Astrocyte of the cerebellum (primary cell): ENCODE measurements around the gene EI24.

ENCODE experiments used
- DNase-seq: peaks from one replicate; pipeline ENCODE4 v3.0.0-alpha.2; 2011; ENCODE audit warnings: low read depth
- H3K4me3 ChIP-seq: 2 replicates; pipeline ENCODE4 v1.5.1; 2011; ENCODE audit warnings: mild to moderate bottlenecking, low read depth, low read length, moderate library complexity
- in situ Hi-C: cut with HindIII; loops from 2 replicates; pipeline ENCODE4 v1.10.0; 2017; ENCODE audit warnings: low sequenced_read_pairs
- TF ChIP-seq, protein P1 (sequence below): IDR thresholded peaks from 2 replicates; pipeline ENCODE4 v1.5.1; 2012; ENCODE audit warnings: low read length, low read depth, moderate library complexity, mild to moderate bottlenecking; ENCODE audit errors: missing control alignments

The EI24 gene

DNA sequence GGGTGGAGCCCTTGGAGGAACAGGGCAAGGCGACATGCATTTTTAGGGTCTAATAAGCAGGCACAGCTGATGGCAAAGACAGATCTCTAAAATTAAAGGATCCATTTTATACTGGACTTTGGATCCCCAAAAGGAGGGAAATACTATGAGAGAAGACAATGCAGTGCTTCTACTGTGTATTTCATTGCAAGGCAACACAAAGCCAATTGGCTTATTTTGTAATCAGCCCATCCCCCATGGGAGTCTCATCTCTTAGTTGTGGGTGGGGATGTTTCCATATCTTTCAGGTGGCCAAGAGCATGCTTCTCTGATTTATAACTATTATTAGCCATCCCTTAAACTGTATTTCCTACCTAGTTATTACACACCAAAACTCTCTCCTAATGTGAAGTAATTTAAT is 18.5 kb upstream of the EI24 start:
- in situ Hi-C loops, result no loop called here
- TF ChIP-seq, protein P1, sequence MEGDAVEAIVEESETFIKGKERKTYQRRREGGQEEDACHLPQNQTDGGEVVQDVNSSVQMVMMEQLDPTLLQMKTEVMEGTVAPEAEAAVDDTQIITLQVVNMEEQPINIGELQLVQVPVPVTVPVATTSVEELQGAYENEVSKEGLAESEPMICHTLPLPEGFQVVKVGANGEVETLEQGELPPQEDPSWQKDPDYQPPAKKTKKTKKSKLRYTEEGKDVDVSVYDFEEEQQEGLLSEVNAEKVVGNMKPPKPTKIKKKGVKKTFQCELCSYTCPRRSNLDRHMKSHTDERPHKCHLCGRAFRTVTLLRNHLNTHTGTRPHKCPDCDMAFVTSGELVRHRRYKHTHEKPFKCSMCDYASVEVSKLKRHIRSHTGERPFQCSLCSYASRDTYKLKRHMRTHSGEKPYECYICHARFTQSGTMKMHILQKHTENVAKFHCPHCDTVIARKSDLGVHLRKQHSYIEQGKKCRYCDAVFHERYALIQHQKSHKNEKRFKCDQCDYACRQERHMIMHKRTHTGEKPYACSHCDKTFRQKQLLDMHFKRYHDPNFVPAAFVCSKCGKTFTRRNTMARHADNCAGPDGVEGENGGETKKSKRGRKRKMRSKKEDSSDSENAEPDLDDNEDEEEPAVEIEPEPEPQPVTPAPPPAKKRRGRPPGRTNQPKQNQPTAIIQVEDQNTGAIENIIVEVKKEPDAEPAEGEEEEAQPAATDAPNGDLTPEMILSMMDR, result no peak
- H3K4me3 ChIP-seq, result no peak overlapping the region
- DNase-seq, result no peak

DNA sequence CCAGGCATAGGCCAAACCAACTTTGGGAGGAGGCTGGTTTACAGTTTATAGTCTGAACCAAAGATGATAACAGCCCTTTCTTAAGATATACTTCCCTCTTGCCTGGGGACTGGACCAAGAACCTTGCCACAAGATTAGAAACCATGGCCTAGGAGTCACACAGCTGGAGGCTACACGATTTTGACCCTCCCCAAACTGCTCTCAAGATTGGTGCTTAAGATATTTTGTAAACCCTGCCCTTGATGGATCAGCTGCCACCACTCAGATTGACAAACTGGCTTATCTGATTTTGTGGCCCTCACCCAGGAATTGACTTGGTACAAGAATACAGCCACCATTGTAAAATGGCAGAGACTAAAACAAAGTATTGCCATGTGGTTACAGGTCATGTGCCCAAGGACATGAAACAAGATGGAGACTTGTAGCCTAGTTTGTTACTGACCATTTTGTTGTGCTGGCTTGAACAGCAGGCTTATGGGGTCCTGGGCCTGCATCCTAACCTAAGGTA is 17.4 kb upstream of the EI24 start:
- no peak for DNase-seq
- TF ChIP-seq, protein P1, result no peak
- H3K4me3 ChIP-seq, result no peak overlapping the region
- in situ Hi-C loops, result no loop called here

DNA sequence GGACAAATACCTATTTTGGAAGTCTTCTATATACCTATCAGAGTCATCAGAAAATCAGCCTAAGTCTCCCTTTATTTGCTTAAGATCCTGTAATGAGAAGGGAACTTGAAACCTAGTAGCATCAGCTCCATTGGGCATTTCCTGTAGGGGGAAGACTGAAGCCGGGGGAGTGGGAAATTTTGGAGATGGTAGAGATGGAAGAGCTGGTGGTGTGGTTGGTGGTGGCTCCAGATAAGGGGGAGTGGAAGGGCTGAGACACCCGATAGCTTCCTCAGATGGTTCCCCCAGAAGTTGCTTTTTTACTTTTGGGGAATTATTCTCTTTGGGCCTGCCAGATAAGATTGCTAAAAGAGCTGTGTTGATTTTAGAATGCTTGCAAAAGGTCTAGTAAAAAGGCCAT is 16.4 kb upstream of the EI24 start:
- no peak overlapping the region for H3K4me3 ChIP-seq
- DNase-seq, result no peak
- in situ Hi-C loops, result no loop called here
- TF ChIP-seq, protein P1, result no peak

DNA sequence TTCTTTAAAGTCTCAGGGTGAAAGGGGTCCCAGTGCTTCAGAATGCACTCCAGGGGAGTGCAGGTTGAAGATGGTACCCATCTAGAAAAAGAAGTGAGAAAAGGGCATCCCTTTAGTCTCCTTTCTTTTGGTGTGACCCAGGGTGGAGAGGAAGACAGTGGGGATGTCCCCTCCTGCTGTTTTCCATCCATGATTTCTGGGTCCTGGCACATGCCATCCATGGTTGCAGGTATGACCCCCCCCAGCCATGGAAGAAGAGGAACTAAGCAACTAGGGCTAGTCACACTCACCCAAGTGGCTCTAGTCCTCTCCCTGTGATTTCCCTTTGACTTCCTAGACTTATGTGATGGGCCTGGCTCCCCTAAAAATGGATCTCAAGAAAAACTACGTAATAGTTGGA is 15.9 kb upstream of the EI24 start:
- no peak for DNase-seq
- TF ChIP-seq, protein P1, result no peak
- in situ Hi-C loops, result no loop called here
- no peak overlapping the region for H3K4me3 ChIP-seq

DNA sequence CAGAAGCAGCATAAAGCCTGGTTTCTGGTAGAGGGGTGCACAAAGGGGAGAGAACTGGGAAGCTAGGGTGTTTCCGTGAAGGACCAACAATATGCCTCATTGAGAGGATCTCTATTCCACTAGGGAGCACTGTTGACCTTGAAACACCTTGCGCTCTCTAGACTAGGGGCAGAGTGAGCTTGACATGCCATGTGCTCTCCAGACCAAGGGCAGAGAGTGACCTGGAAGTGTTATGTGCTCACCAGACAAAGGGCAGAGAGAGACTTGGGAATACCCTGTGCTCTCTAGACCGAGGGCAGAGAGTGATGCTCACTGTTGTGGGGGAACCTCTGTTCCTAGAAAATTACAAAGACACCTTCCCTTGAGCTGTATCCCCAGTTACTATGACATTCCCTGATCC is 15.2 kb upstream of the EI24 start:
- no peak for DNase-seq
- TF ChIP-seq, protein P1, result no peak
- no peak overlapping the region for H3K4me3 ChIP-seq
- in situ Hi-C loops, result no loop called here

DNA sequence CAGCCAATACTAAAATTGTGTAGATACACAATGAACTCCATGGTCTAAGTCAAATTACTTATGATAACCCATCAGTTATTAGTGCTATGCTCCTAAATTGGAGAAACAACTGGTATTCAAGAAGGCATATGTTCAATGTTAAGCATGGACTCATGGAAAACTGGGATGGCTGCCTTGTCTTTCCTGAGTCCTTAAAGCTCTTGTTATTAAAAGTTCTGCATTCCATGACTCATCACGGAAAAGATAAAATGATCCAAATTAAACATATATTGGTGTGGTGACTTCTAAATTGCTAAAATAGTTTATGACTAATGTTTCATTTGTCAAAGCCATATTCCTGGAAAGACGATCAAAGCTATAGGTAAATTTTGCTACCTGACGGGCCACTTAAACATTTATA is 9.4 kb upstream of the EI24 start:
- TF ChIP-seq, protein P1, result no peak
- DNase-seq, result no peak
- no peak overlapping the region for H3K4me3 ChIP-seq
- in situ Hi-C loops, result no loop called here

DNA sequence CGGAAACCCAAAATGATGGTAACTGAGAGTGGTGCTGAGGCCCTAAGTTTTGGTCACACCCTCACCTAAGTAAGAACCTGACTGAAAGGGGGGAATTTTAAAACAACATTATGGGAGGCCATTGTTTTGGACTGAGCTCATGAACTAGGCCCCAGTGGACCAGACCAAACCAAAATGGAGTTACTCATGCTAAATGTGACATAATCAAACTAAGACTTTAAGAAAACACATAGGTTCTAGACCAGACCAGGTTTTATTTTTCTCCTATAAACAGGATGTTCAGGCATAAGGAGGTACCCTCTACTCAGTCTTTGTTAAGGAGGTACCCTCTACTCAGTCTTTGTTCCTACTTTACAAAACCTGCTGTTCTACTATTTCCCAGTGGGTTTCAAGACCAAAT is 7.4 kb upstream of the EI24 start:
- H3K4me3 ChIP-seq, result no peak overlapping the region
- in situ Hi-C loops, result no loop called here
- DNase-seq, result no peak
- TF ChIP-seq, protein P1, result no peak
